B cell (primary cell): ENCODE data around the gene NPAS3.

Experiments used
- CTCF ChIP-seq: fragments of 200-600 bp; IDR thresholded peaks from one replicate; pipeline ENCODE4 v1.8.0; 2022; ENCODE audit warnings: antibody characterized with exemption, mild to moderate bottlenecking
- EZH2 ChIP-seq: IDR thresholded peaks from 2 replicates; pipeline ENCODE4 v1.6.1; 2012; ENCODE audit warnings: borderline replicate concordance, low read depth, mild to moderate bottlenecking, moderate library complexity, low read length; ENCODE audit not compliant: insufficient read depth, poor library complexity, severe bottlenecking

- no peak for TF ChIP-seq CTCF
- no peak for TF ChIP-seq EZH2
Observed at GRCh38 chr14:33851931-33852330, 913.3 kb downstream of the NPAS3 start.
